IPS DF 19.7 (cell line): ENCODE measurements around the gene TEX50.
A peak's percentile ranks its signal among the peaks of the same experiment; 100 is the strongest.
"Not testable (repeated sequence)": the region's sequence is repeated elsewhere in the genome, so short reads cannot be mapped to it uniquely, and the experiment has no call there.

ENCODE experiments used
- DNase-seq: peaks from one replicate; pipeline ENCODE4 v3.0.0-alpha.2; 2013; ENCODE audit warnings: low read depth, low spot score

TEX50 gene

GRCh38 chr1:173661763-173662162 lies 26.6 kb downstream of the TEX50 start:
- no peak for DNase-seq

GRCh38 chr1:173663159-173663558 lies 28.0 kb downstream of the TEX50 start:
- DNase-seq = no peak

GRCh38 chr1:173666646-173667045 lies 31.5 kb downstream of the TEX50 start:
- DNase-seq = no peak

GRCh38 chr1:173669491-173669941 lies 34.4 kb downstream of the TEX50 start, which contains the start of gene ANKRD45:
Gene ANKRD45, minus strand, starts transcription at chr1:173669851. Its CDS starts 10,433 bp downstream, at chr1:173659418.
- peak; percentile 48 for DNase-seq

GRCh38 chr1:173674496-173674895 lies 39.4 kb downstream of the TEX50 start:
- DNase-seq = not testable (repeated sequence)

- DNase-seq = not testable (repeated sequence)
Measured at GRCh38 chr1:173680152-173680551, 45.0 kb downstream of the TEX50 start.

- DNase-seq = no peak
Measured at GRCh38 chr1:173682184-173682583, 47.0 kb downstream of the TEX50 start.

- DNase-seq = not testable (repeated sequence)
Measured at GRCh38 chr1:173683838-173684237, 48.7 kb downstream of the TEX50 start.

- DNase-seq = not testable (repeated sequence)
Measured at GRCh38 chr1:173685121-173685520, 50.0 kb downstream of the TEX50 start.
